ENCODE results near the gene RSPH6A. TPM values are rescaled to one million over a fixed set of nuclear protein-coding genes. Genes with fewer than 3 reads are reported as not detected.
A peak's percentile ranks its signal among the peaks of the same experiment; 100 is the strongest.

The RSPH6A gene
- polyA plus RNA-seq, 1 experiment, result not detected

- ChIA-PET CTCF (interaction anchor here (2.3 kb wide), 2 partner anchors 29 to 45 kb away, joined by 14 to 45 read pairs; no protein-coding TSS in a partner anchor), POLR2A (interaction anchor here (0.9 to 4.7 kb wide), 6 partner anchors 11 to 115 kb away, joined by 3 to 50 read pairs (median 24); partner anchors contain the start of gene DMPK)
These were observed 43.7 kb downstream of the RSPH6A start for GRCh38 chr19:45771311-45771933.

GRCh38 chr19:45770192-45771101 is 44.7 kb downstream of the RSPH6A start:
- ChIA-PET CTCF (interaction anchor here (0.6 to 2.3 kb wide), 13 partner anchors 12 to 88 kb away, joined by 3 to 45 read pairs (median 5); partner anchors contain the start of gene DMPK), POLR2A (interaction anchor here (0.6 to 4.7 kb wide), 20 partner anchors 8 to 586 kb away, joined by 3 to 50 read pairs (median 4); partner anchors contain the start of genes DMPK, DMWD, FBXO46 and FOSB)
- peak overlapping the region; percentile 67 for H3K4me3 ChIP-seq (ENCODE audit: low read depth, low read length)
- H3K27ac ChIP-seq (ENCODE audit: low read depth, low read length), result peak overlapping the region; percentile 93
- H3K27me3 ChIP-seq (ENCODE audit: control insufficient read depth, insufficient read depth, low read length), result no peaks in the 10 kb centered on the region
- peak; percentile 79 for TF ChIP-seq CTCF (IDR thresholded peaks at IDR 0.05; ENCODE audit: low read depth, low read length)
- no peaks in the 10 kb centered on the region; the same call in 1 of the 2 replicates for H3K9me3 ChIP-seq (ENCODE audit: control insufficient read depth, insufficient read depth, low read length)
- peak; percentile 97 for DNase-seq (ENCODE audit: low read depth, low spot score)

More at GRCh38 chr19:45771311-45771933, 43.7 kb downstream of the RSPH6A start:
- no peaks in the 10 kb centered on the region for H3K27me3 ChIP-seq (ENCODE audit: control insufficient read depth, insufficient read depth, low read length)
- peak overlapping the region; percentile 37; the same call in 1 of the 2 replicates for H3K4me3 ChIP-seq (ENCODE audit: low read depth, low read length)
- H3K27ac ChIP-seq (ENCODE audit: low read depth, low read length), result no peak overlapping the region
- H3K9me3 ChIP-seq (ENCODE audit: control insufficient read depth, insufficient read depth, low read length), result no peaks in the 10 kb centered on the region; the same call in 1 of the 2 replicates
- TF ChIP-seq CTCF (IDR thresholded peaks at IDR 0.05; ENCODE audit: low read depth, low read length), result no peak
- DNase-seq (ENCODE audit: low read depth, low spot score), result no peak

- ChIA-PET CTCF (interaction anchor here (0.6 to 2.3 kb wide), 12 partner anchors 12 to 128 kb away, joined by 3 to 45 read pairs (median 4); partner anchors contain the start of gene DMPK), POLR2A (interaction anchor here (0.6 to 4.7 kb wide), 24 partner anchors 12 to 142 kb away, joined by 3 to 50 read pairs (median 4); partner anchors contain the start of genes DMPK, DMWD, FBXO46 and QPCTL)
- no peak for TF ChIP-seq CTCF (IDR thresholded peaks at IDR 0.05; ENCODE audit: low read depth, low read length)
- no peaks in the 10 kb centered on the region; the same call in 1 of the 2 replicates for H3K9me3 ChIP-seq (ENCODE audit: control insufficient read depth, insufficient read depth, low read length)
- H3K27me3 ChIP-seq (ENCODE audit: control insufficient read depth, insufficient read depth, low read length), result no peaks in the 10 kb centered on the region
- peak overlapping the region; percentile 93 for H3K27ac ChIP-seq (ENCODE audit: low read depth, low read length)
- H3K4me3 ChIP-seq (ENCODE audit: low read depth, low read length), result peak overlapping the region; percentile 67
- DNase-seq (ENCODE audit: low read depth, low spot score), result no peak
These were observed 45.3 kb downstream of the RSPH6A start for GRCh38 chr19:45769821-45770191.

GRCh38 chr19:45768984-45769782 is 45.9 kb downstream of the RSPH6A start, which contains the start of gene SIX5:
Gene SIX5, minus strand, starts transcription at chr19:45769252. Its CDS starts 408 bp downstream, at chr19:45768844.
- H3K9me3 ChIP-seq (ENCODE audit: control insufficient read depth, insufficient read depth, low read length), result no peaks in the 10 kb centered on the region; the same call in 1 of the 2 replicates
- H3K27me3 ChIP-seq (ENCODE audit: control insufficient read depth, insufficient read depth, low read length), result no peaks in the 10 kb centered on the region
- ChIA-PET POLR2A (interaction anchor here (0.5 to 4.7 kb wide), 30 partner anchors 11 to 155 kb away, joined by 3 to 50 read pairs (median 4); partner anchors contain the start of genes DMPK, DMWD, FBXO46 and MYPOP), CTCF (interaction anchor here (0.5 to 2.3 kb wide), 12 partner anchors 12 to 626 kb away, joined by 3 to 45 read pairs (median 3); partner anchors contain the start of genes DMPK and DMWD)
- peak within 1 kb of the TSS; percentile 93 for H3K27ac ChIP-seq (ENCODE audit: low read depth, low read length)
- DNase-seq (ENCODE audit: low read depth, low spot score), result peak; percentile 96
- peak within 1 kb of the TSS; percentile 67 for H3K4me3 ChIP-seq (ENCODE audit: low read depth, low read length)
- TF ChIP-seq CTCF (IDR thresholded peaks at IDR 0.05; ENCODE audit: low read depth, low read length), result no peak

Data from AG04450 (cell line).